HG03045 (cell line): ENCODE measurements around the gene FAM83B.
"Not testable (repeated sequence)": the region's sequence is repeated elsewhere in the genome, so short reads cannot be mapped to it uniquely, and the experiment has no call there.

ENCODE experiments used
- ATAC-seq: cut with Tn5 transposase; IDR thresholded peaks from one replicate; pipeline ENCODE4 v1.9.1; 2021; ENCODE audit warnings: mild to moderate bottlenecking, moderate library complexity; ENCODE audit not compliant: unreplicated experiment

Gene FAM83B

GRCh38 chr6:54971825-54972224 lies 125.3 kb downstream of the FAM83B start:
- no peak for ATAC-seq

GRCh38 chr6:54979161-54979560 lies 132.6 kb downstream of the FAM83B start:
- not testable (repeated sequence) for ATAC-seq

- no peak for ATAC-seq
These were observed 134.1 kb downstream of the FAM83B start for GRCh38 chr6:54980511-54981275.

GRCh38 chr6:54981276-54981609 lies 134.7 kb downstream of the FAM83B start:
- no peak for ATAC-seq

GRCh38 chr6:54981647-54982046 lies 135.1 kb downstream of the FAM83B start:
- ATAC-seq, result no peak

GRCh38 chr6:54987633-54988290 lies 141.2 kb downstream of the FAM83B start:
- no peak for ATAC-seq

GRCh38 chr6:54988576-54988975 lies 142.0 kb downstream of the FAM83B start:
- no peak for ATAC-seq

GRCh38 chr6:54990001-54990400 lies 143.4 kb downstream of the FAM83B start:
- no peak for ATAC-seq
